B cell (primary cell): ENCODE results near the gene BARX1. TPM values are rescaled to one million over a fixed set of nuclear protein-coding genes. Genes with fewer than 3 reads are reported as not detected.

Experiments used
- ATAC-seq: fragments of 200-7000 bp; cut with Tn5 transposase; one replicate; pipeline ENCODE4 v1.10.0; 2021; ENCODE audit warnings: low read depth, mild to moderate bottlenecking, moderate number of reproducible peaks, moderate library complexity
- CTCF ChIA-PET: fragments of 350-600 bp; sonication (Branson Sonifier 250); formaldehyde crosslinking; loops from one replicate; lab custom pipeline; 2021; ENCODE audit warnings: antibody characterized with exemption, inconsistent platforms; lab: Charles Lee
- POLR2A ChIA-PET: fragments of 350-600 bp; sonication (Branson Sonifier 250); formaldehyde crosslinking; loops from one replicate; lab custom pipeline; 2021; ENCODE audit warnings: antibody characterized with exemption; lab: Charles Lee
- DNase-seq: peaks from one replicate; pipeline ENCODE4 v3.0.0; 2013
- H2AFZ ChIP-seq: 2 replicates; pipeline ENCODE4 v1.6.1; 2012; ENCODE audit warnings: mild to moderate bottlenecking, low read depth, low read length; ENCODE audit not compliant: insufficient read depth, poor library complexity, severe bottlenecking
- H3K27ac ChIP-seq, 2 donors: 1 replicate in 1 of 2; 2 replicates in 1 of 2; pipeline ENCODE4 v1.5.1; 2012 to 2013; ENCODE audit warnings: low read length in 2 of 2, mild to moderate bottlenecking in 2 of 2, moderate library complexity in 1 of 2
- H3K27me3 ChIP-seq, 4 experiments: fragments of 200-600 bp in 1 of 4; sonication (generic) in 1 of 4; replicated peaks in 1 of 4; 1 replicate in 2 of 4; 2 replicates in 2 of 4; pipeline versions ENCODE4 v1.6.1 to v1.7.0; 2013 to 2016; ENCODE audit warnings: low read length in 3 of 4, mild to moderate bottlenecking in 2 of 4, mixed read lengths in 1 of 4, moderate library complexity in 1 of 4; ENCODE audit not compliant: insufficient read depth in 4 of 4, control insufficient read depth in 3 of 4; ENCODE audit errors: control extremely low read depth in 1 of 4
- H3K36me3 ChIP-seq, 2 experiments: replicated peaks in 1 of 2; 1 replicate in 1 of 2; 2 replicates in 1 of 2; pipeline versions ENCODE4 v1.6.1 to v1.7.1; 2013; ENCODE audit warnings: low read length in 1 of 2; ENCODE audit not compliant: insufficient read depth in 2 of 2, control insufficient read depth in 1 of 2; ENCODE audit errors: control extremely low read depth in 1 of 2, extremely low read depth in 1 of 2
- H3K4me1 ChIP-seq, 2 donors: fragments of 200-600 bp in 1 of 2; sonication (generic) in 1 of 2; 1 replicate in 1 of 2; 2 replicates in 1 of 2; pipeline versions ENCODE4 v1.5.1 to v1.6.1; 2013 to 2017; ENCODE audit warnings: low read length in 2 of 2; ENCODE audit not compliant: control insufficient read depth in 2 of 2, insufficient read depth in 2 of 2
- H3K4me2 ChIP-seq: replicated peaks from 2 replicates; pipeline ENCODE3; 2012; ENCODE audit warnings: mild to moderate bottlenecking, low read depth, low read length; ENCODE audit not compliant: poor library complexity, severe bottlenecking
- H3K4me3 ChIP-seq, 5 experiments: fragments of 200-600 bp in 1 of 5; sonication (generic) in 1 of 5; 1 replicate in 3 of 5; 2 replicates in 2 of 5; pipeline versions ENCODE4 v1.5.1 to v1.7.0; 2011 to 2016; ENCODE audit warnings: low read length in 4 of 5, mild to moderate bottlenecking in 4 of 5, low read depth in 2 of 5, control low read depth in 1 of 5, moderate library complexity in 1 of 5; ENCODE audit not compliant: insufficient read depth in 1 of 5; ENCODE audit errors: control extremely low read depth in 1 of 5, extremely low read depth in 1 of 5
- H3K79me2 ChIP-seq: fragments of 200-600 bp; sonication (generic); one replicate; pipeline ENCODE4 v1.6.0; 2016; ENCODE audit warnings: low read length; ENCODE audit not compliant: control insufficient read depth, insufficient read depth
- H3K9ac ChIP-seq: fragments of 200-600 bp; sonication (generic); 2 replicates; pipeline ENCODE4 v1.6.1; 2017; ENCODE audit warnings: mild to moderate bottlenecking, low read length, moderate library complexity
- H3K9me3 ChIP-seq, 3 donors: one replicate each; pipeline versions ENCODE4 v1.6.1 to v1.7.1; 2013; ENCODE audit warnings: low read length in 2 of 3; ENCODE audit not compliant: control insufficient read depth in 2 of 3, insufficient read depth in 1 of 3; ENCODE audit errors: control extremely low read depth in 1 of 3
- H4K20me1 ChIP-seq: 2 replicates; pipeline ENCODE4 v1.6.0; 2012; ENCODE audit warnings: mild to moderate bottlenecking, low read length; ENCODE audit not compliant: insufficient read depth, control insufficient read depth, poor library complexity, severe bottlenecking
- H3K27ac Mint-ChIP-seq: one replicate; pipeline ENCODE4 v1.8.0; 2021; ENCODE audit warnings: mixed read lengths
- H3K27me3 Mint-ChIP-seq: one replicate; pipeline ENCODE4 v1.8.0; 2021; ENCODE audit warnings: mixed read lengths
- H3K4me1 Mint-ChIP-seq: one replicate; pipeline ENCODE4 v1.8.0; 2021; ENCODE audit warnings: mixed read lengths
- H3K4me3 Mint-ChIP-seq: one replicate; pipeline ENCODE4 v1.8.0; 2021; ENCODE audit warnings: mixed read lengths
- H3K9me3 Mint-ChIP-seq: one replicate; pipeline ENCODE4 v1.8.0; 2022; ENCODE audit warnings: mixed read lengths; ENCODE audit not compliant: insufficient read depth
- EZH2 ChIP-seq: IDR thresholded peaks from 2 replicates; pipeline ENCODE4 v1.6.1; 2012; ENCODE audit warnings: borderline replicate concordance, low read depth, mild to moderate bottlenecking, moderate library complexity, low read length; ENCODE audit not compliant: insufficient read depth, poor library complexity, severe bottlenecking
- WGBS: methylation state at CpG from one replicate; pipeline ENCODE4 v1.1.5; 2013; ENCODE audit warnings: missing lambda C conversion rate; ENCODE audit not compliant: insufficient coverage; 5-methylcytosine and 5-hydroxymethylcytosine counted together
- intact Hi-C: fragments of 100-400 bp; cut with micrococcal nuclease; formaldehyde crosslinking; loops from one replicate; pipeline ENCODE4 v1.10.0; 2022
- polyA plus RNA-seq: library from polyadenylated mRNA; depleted of rRNA; stranded (reverse); fragments of >200 nt; gene quantifications from 2 replicates; pipeline ENCODE4 v1.2.3, GENCODE V29; 2012
- total RNA-seq, 2 donors: library from RNA; stranded (reverse); fragments of 120-200 nt in 1 of 2; gene quantifications; 1 replicate in 1 of 2; 2 replicates in 1 of 2; pipeline versions ENCODE4 v1.2.3 to v1.2.4, GENCODE V29; 2013 to 2022
- TF ChIP-seq, protein P1 (sequence below): fragments of 200-600 bp; IDR thresholded peaks from one replicate; pipeline ENCODE4 v1.8.0; 2022; ENCODE audit warnings: antibody characterized with exemption, mild to moderate bottlenecking

The BARX1 gene
- total and polyA plus RNA-seq, 2 donors (not counting 1 experiment from before 2014, with no cell fraction given): not detected

DNA sequence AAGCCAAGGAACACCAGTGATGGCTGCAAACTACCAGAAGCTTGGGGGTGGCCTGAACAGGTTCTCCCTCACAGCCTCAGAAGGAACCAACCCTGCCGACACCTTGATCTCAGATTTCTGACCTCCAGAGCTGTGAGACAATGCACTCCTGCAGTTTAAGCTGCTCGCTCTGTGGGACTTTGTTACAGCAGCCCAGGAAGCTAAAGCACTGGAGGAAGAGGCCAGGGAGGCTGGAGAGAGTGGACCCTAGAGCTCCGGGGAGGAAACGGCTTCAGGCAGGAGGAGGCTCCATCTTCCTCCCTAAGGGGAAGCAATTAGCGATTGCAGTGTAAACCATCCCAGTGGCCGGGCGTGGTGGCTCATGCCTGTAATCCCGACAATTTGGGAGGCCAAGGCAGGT, 25.1 kb downstream of the BARX1 start:
- Histone ChIP-seq H3K27ac (no peak overlapping the region), H2AFZ (no peak overlapping the region), H3K4me1 (no peaks in the 10 kb centered on the region), H3K9me3 (peaks cover 0 to 5% (median 0%) of the 10 kb centered on the region in 3 donors), H3K79me2 (no peaks in the 10 kb centered on the region), H3K4me2 (no peak overlapping the region), H3K4me3 (no peak overlapping the region), H3K9ac (no peak overlapping the region), H3K36me3 (no peaks in the 10 kb centered on the region), H3K27me3 (peaks cover 0 to 15% (median 6%) of the 10 kb centered on the region in 4 experiments), H4K20me1 (no peaks in the 10 kb centered on the region)
- no peak overlapping the region for H3K4me3 Mint-ChIP-seq
- ATAC-seq (no peak), DNase-seq (no peak)
- no peak for TF ChIP-seq EZH2
- TF ChIP-seq, protein P1, sequence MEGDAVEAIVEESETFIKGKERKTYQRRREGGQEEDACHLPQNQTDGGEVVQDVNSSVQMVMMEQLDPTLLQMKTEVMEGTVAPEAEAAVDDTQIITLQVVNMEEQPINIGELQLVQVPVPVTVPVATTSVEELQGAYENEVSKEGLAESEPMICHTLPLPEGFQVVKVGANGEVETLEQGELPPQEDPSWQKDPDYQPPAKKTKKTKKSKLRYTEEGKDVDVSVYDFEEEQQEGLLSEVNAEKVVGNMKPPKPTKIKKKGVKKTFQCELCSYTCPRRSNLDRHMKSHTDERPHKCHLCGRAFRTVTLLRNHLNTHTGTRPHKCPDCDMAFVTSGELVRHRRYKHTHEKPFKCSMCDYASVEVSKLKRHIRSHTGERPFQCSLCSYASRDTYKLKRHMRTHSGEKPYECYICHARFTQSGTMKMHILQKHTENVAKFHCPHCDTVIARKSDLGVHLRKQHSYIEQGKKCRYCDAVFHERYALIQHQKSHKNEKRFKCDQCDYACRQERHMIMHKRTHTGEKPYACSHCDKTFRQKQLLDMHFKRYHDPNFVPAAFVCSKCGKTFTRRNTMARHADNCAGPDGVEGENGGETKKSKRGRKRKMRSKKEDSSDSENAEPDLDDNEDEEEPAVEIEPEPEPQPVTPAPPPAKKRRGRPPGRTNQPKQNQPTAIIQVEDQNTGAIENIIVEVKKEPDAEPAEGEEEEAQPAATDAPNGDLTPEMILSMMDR: no peak
- H3K27me3 Mint-ChIP-seq: peaks cover 46% of the 10 kb centered on the region
- H3K4me1 Mint-ChIP-seq: no peaks in the 10 kb centered on the region
- WGBS: 31% methylated on average over 8 of the region's 8 CpGs
- CTCF ChIA-PET: interaction anchor here (0.6 to 1.4 kb wide), 2 partner anchors 11 to 246 kb away, joined by 3 read pairs; no protein-coding TSS in a partner anchor
- POLR2A ChIA-PET: no interaction called here
- intact Hi-C loops: no loop called here
- H3K9me3 Mint-ChIP-seq: peaks cover 7% of the 10 kb centered on the region
- no peak overlapping the region for H3K27ac Mint-ChIP-seq

DNA sequence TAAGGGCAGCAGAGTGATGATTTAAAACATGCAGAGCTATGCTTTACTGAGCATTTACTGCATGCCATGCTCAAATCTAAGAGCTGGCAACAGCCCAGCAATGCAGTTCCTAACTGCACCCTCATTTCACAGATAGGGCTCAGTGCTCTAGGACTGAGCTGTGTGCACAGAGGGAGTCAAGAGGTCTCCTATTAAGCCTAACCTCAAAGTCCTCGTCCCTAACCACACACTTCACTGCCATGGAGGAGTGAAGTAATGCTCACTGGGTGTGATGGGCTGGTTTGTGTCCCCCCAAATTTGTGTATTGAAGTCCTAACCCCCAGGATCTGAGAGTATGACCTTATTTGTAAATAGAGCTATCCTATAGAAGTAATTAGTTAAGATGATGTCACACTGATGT, 25.9 kb downstream of the BARX1 start:
- Mint-ChIP-seq H3K4me3 (no peak overlapping the region), H3K9me3 (peaks cover 7% of the 10 kb centered on the region), H3K4me1 (no peaks in the 10 kb centered on the region), H3K27ac (no peak overlapping the region), H3K27me3 (peaks cover 40% of the 10 kb centered on the region)
- H2AFZ ChIP-seq: no peak overlapping the region
- WGBS: no CpG with 5 or more reads among the region's 1 CpG
- H3K79me2 ChIP-seq: no peaks in the 10 kb centered on the region
- no peaks in the 10 kb centered on the region for H4K20me1 ChIP-seq
- H3K9me3 ChIP-seq: peaks cover 0 to 5% (median 0%) of the 10 kb centered on the region in 3 donors
- H3K27ac ChIP-seq: no peak overlapping the region
- ATAC-seq (no peak), DNase-seq (no peak)
- H3K27me3 ChIP-seq: peaks cover 0 to 15% (median 6%) of the 10 kb centered on the region in 4 experiments
- no peak overlapping the region for H3K4me2 ChIP-seq
- TF ChIP-seq EZH2: no peak
- TF ChIP-seq, protein P1: no peak
- intact Hi-C loops: no loop called here
- H3K4me3 ChIP-seq: no peak overlapping the region
- ChIA-PET POLR2A (no interaction called here), CTCF (interaction anchor here (1.4 kb wide), 1 partner anchor 11 kb away, joined by 3 read pairs; no protein-coding TSS in a partner anchor)
- H3K36me3 ChIP-seq: no peaks in the 10 kb centered on the region
- H3K4me1 ChIP-seq: no peaks in the 10 kb centered on the region
- no peak overlapping the region for H3K9ac ChIP-seq
